WTC11 (cell line): ENCODE data around the gene ARSA. TPM values are rescaled to one million over a fixed set of nuclear protein-coding genes. Genes with fewer than 3 reads are reported as not detected.
"Not testable (repeated sequence)": the region's sequence is repeated elsewhere in the genome, so short reads cannot be mapped to it uniquely, and the experiment has no call there.

Experiments used
- ATAC-seq: fragments of 200-7000 bp; cut with Tn5 transposase; 2 replicates; pipeline ENCODE4 v1.10.0; 2021; ENCODE audit warnings: mild to moderate bottlenecking, moderate library complexity
- CTCF ChIA-PET: fragments of 300-600 bp; sonication (Branson Sonifier 250); formaldehyde crosslinking; loops from one replicate; lab custom pipeline; 2021; ENCODE audit warnings: antibody characterized with exemption; lab: Charles Lee
- POLR2A ChIA-PET: fragments of 350-600 bp; sonication (Branson Sonifier 250); formaldehyde crosslinking; loops from one replicate; lab custom pipeline; 2021; ENCODE audit warnings: antibody characterized with exemption; lab: Charles Lee
- DNase-seq: peaks from one replicate; pipeline ENCODE4 v3.0.0; 2021; ENCODE audit warnings: low spot score
- H3K27ac Mint-ChIP-seq: 2 replicates; pipeline ENCODE4 v1.8.0; 2021; ENCODE audit warnings: mixed read lengths
- H3K27me3 Mint-ChIP-seq: 2 replicates; pipeline ENCODE4 v1.8.0; 2021; ENCODE audit warnings: low read depth, mild to moderate bottlenecking, moderate library complexity, mixed read lengths
- H3K36me3 Mint-ChIP-seq: 2 replicates; pipeline ENCODE4 v1.8.0; 2021; ENCODE audit warnings: mixed read lengths
- H3K4me1 Mint-ChIP-seq: 2 replicates; pipeline ENCODE4 v1.8.0; 2022; ENCODE audit warnings: mixed read lengths
- H3K4me3 Mint-ChIP-seq: 2 replicates; pipeline ENCODE4 v1.8.0; 2021; ENCODE audit warnings: mild to moderate bottlenecking, moderate library complexity, mixed read lengths
- H3K9me3 Mint-ChIP-seq: 2 replicates; pipeline ENCODE4 v1.8.0; 2021; ENCODE audit warnings: mixed read lengths
- AFF4 ChIP-seq: sonication (generic); formaldehyde crosslinking; IDR thresholded peaks from 2 replicates; pipeline ENCODE4 v1.8.1; 2023; ENCODE audit warnings: mild to moderate bottlenecking, missing genetic modification reagents, borderline replicate concordance
- ARID4B ChIP-seq: sonication (generic); formaldehyde crosslinking; IDR thresholded peaks from 2 replicates; pipeline ENCODE4 v1.8.0; 2023; ENCODE audit warnings: missing genetic modification reagents, mild to moderate bottlenecking, borderline replicate concordance
- CREB1 ChIP-seq: sonication (generic); formaldehyde crosslinking; IDR thresholded peaks from 2 replicates; pipeline ENCODE4 v1.8.0; 2023; ENCODE audit warnings: mild to moderate bottlenecking, missing genetic modification reagents
- CTCF ChIP-seq: fragments of 200-600 bp; IDR thresholded peaks from 2 replicates; pipeline ENCODE4 v1.8.0; 2022; ENCODE audit warnings: antibody characterized with exemption
- EMX1 ChIP-seq: fragments of 250-450 bp; sonication (Bioruptor Pico); IDR thresholded peaks from 2 replicates; pipeline ENCODE4 v1.8.0; 2021; ENCODE audit warnings: mild to moderate bottlenecking
- ESRRA ChIP-seq: sonication (generic); formaldehyde crosslinking; IDR thresholded peaks from 2 replicates; pipeline ENCODE4 v1.8.1; 2022; ENCODE audit warnings: mild to moderate bottlenecking, missing genetic modification reagents, borderline replicate concordance
- FOXJ3 ChIP-seq: sonication (generic); formaldehyde crosslinking; IDR thresholded peaks from 2 replicates; pipeline ENCODE4 v1.9.0; 2021; ENCODE audit warnings: missing genetic modification reagents, mild to moderate bottlenecking, borderline replicate concordance
- GTF2I ChIP-seq: fragments of 250-450 bp; sonication (Bioruptor Pico); conservative IDR thresholded peaks from 2 replicates; pipeline ENCODE4 v1.4.0; 2021; ENCODE audit warnings: mild to moderate bottlenecking
- IRF2 ChIP-seq: sonication (generic); formaldehyde crosslinking; IDR thresholded peaks from 2 replicates; pipeline ENCODE4 v1.8.0; 2022; ENCODE audit warnings: low read depth, missing genetic modification reagents, borderline replicate concordance
- MAX ChIP-seq: sonication (generic); formaldehyde crosslinking; IDR thresholded peaks from 2 replicates; pipeline ENCODE4 v1.8.0; 2022; ENCODE audit warnings: mild to moderate bottlenecking, missing genetic modification reagents
- NFYB ChIP-seq: sonication (generic); formaldehyde crosslinking; conservative IDR thresholded peaks from 2 replicates; pipeline ENCODE4 v1.8.0; 2022; ENCODE audit warnings: low read depth, missing genetic modification reagents
- NR1H2 ChIP-seq: sonication (generic); formaldehyde crosslinking; IDR thresholded peaks from 2 replicates; pipeline ENCODE4 v1.9.0; 2021; ENCODE audit warnings: mild to moderate bottlenecking, moderate library complexity, missing genetic modification reagents
- PREB ChIP-seq: sonication (generic); formaldehyde crosslinking; IDR thresholded peaks from 2 replicates; pipeline ENCODE4 v1.8.1; 2022; ENCODE audit warnings: mild to moderate bottlenecking, missing genetic modification reagents, moderate library complexity, borderline replicate concordance
- RORB ChIP-seq: fragments of 250-450 bp; sonication (Bioruptor Pico); IDR thresholded peaks from 2 replicates; pipeline ENCODE4 v1.9.0; 2021; ENCODE audit warnings: mild to moderate bottlenecking
- SMAD3 ChIP-seq: sonication (generic); formaldehyde crosslinking; IDR thresholded peaks from 2 replicates; pipeline ENCODE4 v1.8.0; 2022; ENCODE audit warnings: missing genetic modification reagents, mild to moderate bottlenecking, borderline replicate concordance
- TEAD1 ChIP-seq: sonication (generic); formaldehyde crosslinking; IDR thresholded peaks from 2 replicates; pipeline ENCODE4 v1.8.0; 2022; ENCODE audit warnings: mild to moderate bottlenecking, missing genetic modification reagents
- ZNF423 ChIP-seq: fragments of 250-450 bp; sonication (Bioruptor Pico); IDR thresholded peaks from 2 replicates; pipeline ENCODE4 v2.1.2; 2022; ENCODE audit warnings: mild to moderate bottlenecking, moderate library complexity
- total RNA-seq: library from RNA; stranded (reverse); gene quantifications from 3 replicates; pipeline ENCODE4 v1.2.3, GENCODE V29; 2021

Gene ARSA
- total RNA-seq, 1 experiment from 2014 or later = 18.8 TPM

GRCh38 chr22:50660306-50660705, 32.4 kb upstream of the ARSA start (continued):
- TF ChIP-seq ARID4B (CRISPR knock-in tag) = no peak
- TF ChIP-seq ZNF423 (CRISPR knock-in tag) = no peak
- TF ChIP-seq TEAD1 (CRISPR knock-in tag) = no peak

- H3K4me1 Mint-ChIP-seq, H3K36me3 Mint-ChIP-seq, ATAC-seq, H3K4me3 Mint-ChIP-seq, H3K27ac Mint-ChIP-seq, POLR2A ChIA-PET, DNase-seq: not testable (repeated sequence)
- Mint-ChIP-seq H3K27me3 (peaks cover 79% of the 10 kb centered on the region), H3K9me3 (peaks cover 11% of the 10 kb centered on the region)
- CTCF ChIA-PET = interaction anchor here (0.7 kb wide), 1 partner anchor 31 kb away, joined by 3 read pairs; no protein-coding TSS in a partner anchor
Observed at GRCh38 chr22:50659711-50660110, 31.8 kb upstream of the ARSA start.

- H3K4me3 Mint-ChIP-seq = no peak overlapping the region
- H3K36me3 Mint-ChIP-seq = peaks cover 2% of the 10 kb centered on the region
- H3K27ac Mint-ChIP-seq = no peak overlapping the region
- peaks cover 85% of the 10 kb centered on the region for H3K27me3 Mint-ChIP-seq
- ATAC-seq (no peak), DNase-seq (no peak)
- H3K4me1 Mint-ChIP-seq = no peaks in the 10 kb centered on the region
- no peak for TF ChIP-seq CTCF
- TF ChIP-seq CREB1 (CRISPR knock-in tag) = no peak
- ChIA-PET POLR2A (no interaction called here), CTCF (interaction anchor here (1.4 to 1.5 kb wide), 2 partner anchors 16 to 117 kb away, joined by 4 to 5 read pairs; no protein-coding TSS in a partner anchor)
- H3K9me3 Mint-ChIP-seq = peaks cover 24% of the 10 kb centered on the region
Observed at GRCh38 chr22:50657925-50658324, 30.0 kb upstream of the ARSA start.

- H3K27ac Mint-ChIP-seq = no peak overlapping the region
- DNase-seq (no peak), ATAC-seq (no peak)
- H3K9me3 Mint-ChIP-seq = peaks cover 32% of the 10 kb centered on the region
- H3K27me3 Mint-ChIP-seq = peaks cover 90% of the 10 kb centered on the region
- H3K4me1 Mint-ChIP-seq = no peaks in the 10 kb centered on the region
- CTCF ChIA-PET = interaction anchor here (1.4 to 1.5 kb wide), 2 partner anchors 15 to 118 kb away, joined by 4 to 5 read pairs; no protein-coding TSS in a partner anchor
- TF ChIP-seq ESRRA (CRISPR knock-in tag) (no peak), EMX1 (CRISPR knock-in tag) (no peak), SMAD3 (CRISPR knock-in tag) (no peak), NFYB (CRISPR knock-in tag) (no peak), RORB (CRISPR knock-in tag) (no peak), PREB (no peak), NR1H2 (CRISPR knock-in tag) (no peak), AFF4 (CRISPR knock-in tag) (no peak), GTF2I (no peak), MAX (no peak), FOXJ3 (CRISPR knock-in tag) (no peak), IRF2 (no peak)
- peaks cover 10% of the 10 kb centered on the region for H3K36me3 Mint-ChIP-seq
- POLR2A ChIA-PET = no interaction called here
- H3K4me3 Mint-ChIP-seq = no peak overlapping the region
Observed at GRCh38 chr22:50656122-50657070, 28.4 kb upstream of the ARSA start.
